Measurements from ENCODE around the gene QTRT2. TPM values are rescaled to one million over a fixed set of nuclear protein-coding genes. Genes with fewer than 3 reads are reported as not detected.
A peak's percentile ranks its signal among the peaks of the same experiment; 100 is the strongest.

The QTRT2 gene
- total and polyA plus RNA-seq, 2 experiments from 2014 or later = 32.3 to 66.5 TPM

GRCh38 chr3:114089675-114090074, 33.1 kb downstream of the QTRT2 start:
- H3K27me3 Mint-ChIP-seq (ENCODE audit: insufficient read depth, low read depth, poor library complexity) = no peaks in the 10 kb centered on the region
- Histone ChIP-seq H3F3A (replicated peaks; ENCODE audit: low read depth) (no peaks in the 10 kb centered on the region), H3K36me3 (ENCODE audit: insufficient read depth) (peaks cover 31% of the 10 kb centered on the region), H3K4me3 (no peak overlapping the region), H3K4me2 (no peak overlapping the region), H4K20me1 (replicated peaks; ENCODE audit: insufficient read depth) (no peaks in the 10 kb centered on the region; the same call in none of the 2 replicates), H3K4me1 (ENCODE audit: insufficient read depth) (peaks cover 10% of the 10 kb centered on the region), H3K9me2 (ENCODE audit: insufficient read depth) (no peaks in the 10 kb centered on the region), H2AFZ (no peak overlapping the region), H3K79me2 (replicated peaks; ENCODE audit: insufficient read depth) (0 out of 2 replicates have a peak, but pooled peaks cover 3% of the 10 kb centered on the region), H3K27ac (ENCODE audit: low read depth) (peak overlapping the region; percentile 45; the same call in 1 of the 2 replicates), H3K27me3 (ENCODE audit: insufficient read depth) (no peaks in the 10 kb centered on the region)
- H3K9me3 Mint-ChIP-seq = no peaks in the 10 kb centered on the region
- H3K4me3 Mint-ChIP-seq = no peak overlapping the region
- ATAC-seq = no peak
- H3K36me3 Mint-ChIP-seq (ENCODE audit: low read depth) = peaks cover 37% of the 10 kb centered on the region
- no peak for DNase-seq (ENCODE audit: low spot score)
- H3K4me1 Mint-ChIP-seq = peaks cover 4% of the 10 kb centered on the region; the same call in 2 of the 3 replicates
- TF ChIP-seq ETS1 (IDR thresholded peaks at IDR 0.05) (no peak), POLR2AphosphoS5 (IDR thresholded peaks at IDR 0.05; ENCODE audit: low read depth) (no peak), JUNB (IDR thresholded peaks at IDR 0.05; ENCODE audit: unreplicated experiment) (no peak), REST (IDR thresholded peaks at IDR 0.05; ENCODE audit: unreplicated experiment) (no peak), CREB1 (CRISPR knock-in tag; IDR thresholded peaks at IDR 0.05; ENCODE audit: low read depth) (no peak), EZH2 (IDR thresholded peaks at IDR 0.05; ENCODE audit: low read depth, unreplicated experiment) (no peak), CTCF (conservative IDR thresholded peaks at IDR 0.05; ENCODE audit: low read depth in 2 of 2) (no peak), NANOG (IDR thresholded peaks at IDR 0.05; ENCODE audit: borderline replicate concordance) (no peak), ZNF114 (CRISPR knock-in tag; IDR thresholded peaks at IDR 0.05) (no peak), EZH2phosphoT487 (IDR thresholded peaks at IDR 0.05; ENCODE audit: unreplicated experiment) (no peak), ZNF462 (CRISPR knock-in tag; IDR thresholded peaks at IDR 0.05) (no peak), STAT1 (IDR thresholded peaks at IDR 0.05; ENCODE audit: unreplicated experiment) (no peak), ZNF331 (CRISPR knock-in tag; IDR thresholded peaks at IDR 0.05; ENCODE audit: low read depth) (no peak)
- H3K27ac Mint-ChIP-seq = no peak overlapping the region

All from GM23338 (cell line).